K562 (cell line): ENCODE data around the gene ATXN1. TPM values are rescaled to one million over a fixed set of nuclear protein-coding genes. Genes with fewer than 3 reads are reported as not detected.

Experiments used
- ATAC-seq: fragments of 200-7000 bp; cut with Tn5 transposase; 3 replicates; pipeline ENCODE4 v1.9.1; 2020; ENCODE audit warnings: moderate library complexity
- BruUV-seq: library from RNA; stranded (reverse); fragments of 400-500 nt; replicated peaks from 2 replicates; lab custom pipeline; 2021; lab: Mats Ljungman, UMichigan
- CTCF ChIA-PET: fragments of 300-600 bp; formaldehyde crosslinking; extraction: SDS; loops from one replicate; lab custom pipeline; 2021; ENCODE audit warnings: low intra/inter-chr PET ratio; lab: Yijun Ruan, JAX
- POLR2A ChIA-PET: fragments of 300-600, 350-650 bp; sonication (Branson Sonifier 250); formaldehyde crosslinking; extraction: SDS; loops from one replicate; lab custom pipeline; 2021; ENCODE audit warnings: antibody characterized with exemption, inconsistent platforms; lab: Yijun Ruan, JAX
- DNase-seq, 4 experiments: peaks; one replicate each; pipeline versions ENCODE4 v3.0.0 to v3.0.0-alpha.2; 2011 to 2018; ENCODE audit warnings: low spot score in 3 of 4, mixed read lengths in 3 of 4; ENCODE audit errors: extremely low read depth in 1 of 4
- FAIRE-seq: peaks from 2 replicates; lab custom pipeline; 2011; peaks lifted over from hg19 to GRCh38; lab: Jason Lieb, UNC
- H2AFZ ChIP-seq: 2 replicates; pipeline ENCODE4 v1.6.0; 2011; ENCODE audit warnings: low read depth, low read length, control low read depth, inconsistent platforms
- H3K27ac ChIP-seq: fragments of 200-600 bp; 3 replicates; pipeline ENCODE4 v1.8.0; 2011; ENCODE audit warnings: low read depth, mild to moderate bottlenecking, control low read depth, inconsistent platforms, low read length, moderate library complexity, mixed read lengths; ENCODE audit errors: extremely low read depth
- H3K27me3 ChIP-seq, 2 experiments: fragments of 300-600 bp in 1 of 2; 2 replicates in 1 of 2; 3 replicates in 1 of 2; pipeline versions ENCODE4 v1.6.0 to v1.8.0; 2011; ENCODE audit warnings: inconsistent platforms in 2 of 2, low read length in 2 of 2, mild to moderate bottlenecking in 1 of 2, mixed read lengths in 1 of 2, moderate library complexity in 1 of 2; ENCODE audit not compliant: control insufficient read depth in 2 of 2, insufficient read depth in 2 of 2
- H3K36me3 ChIP-seq: fragments of 300-600 bp; 3 replicates; pipeline ENCODE4 v1.8.0; 2011; ENCODE audit warnings: mild to moderate bottlenecking, low read length, inconsistent platforms; ENCODE audit not compliant: control insufficient read depth, insufficient read depth
- H3K4me1 ChIP-seq, 2 experiments: fragments of 200-600 bp in 1 of 2; replicated peaks in 1 of 2; 2 replicates in 1 of 2; 3 replicates in 1 of 2; pipeline versions ENCODE4 v1.5.1 to v1.8.0; 2011; ENCODE audit warnings: inconsistent platforms in 2 of 2, low read length in 2 of 2, mild to moderate bottlenecking in 1 of 2, mixed read lengths in 1 of 2, moderate library complexity in 1 of 2; ENCODE audit not compliant: control insufficient read depth in 2 of 2, insufficient read depth in 2 of 2
- H3K4me2 ChIP-seq: 2 replicates; pipeline ENCODE4 v1.6.1; 2011; ENCODE audit warnings: low read length, control low read depth, inconsistent platforms, mixed read lengths; ENCODE audit not compliant: insufficient read depth
- H3K4me3 ChIP-seq: fragments of 200-600 bp; sonication (generic), shearing (Covaris generic); 2 replicates; pipeline ENCODE4 v1.5.1; 2016; ENCODE audit warnings: control low read depth, inconsistent platforms
- H3K79me2 ChIP-seq: fragments of 200-600 bp; 3 replicates; pipeline ENCODE4 v1.8.0; 2011; ENCODE audit warnings: low read length, inconsistent platforms; ENCODE audit not compliant: control insufficient read depth, insufficient read depth
- H3K9ac ChIP-seq, 2 experiments: 2 replicates each; pipeline versions ENCODE4 v1.6.0 to v1.6.1; 2011; ENCODE audit warnings: low read depth in 2 of 2, low read length in 2 of 2, control low read depth in 1 of 2, inconsistent platforms in 1 of 2, mild to moderate bottlenecking in 1 of 2, mixed read lengths in 1 of 2; ENCODE audit not compliant: insufficient read depth in 1 of 2
- H3K9me1 ChIP-seq: one replicate; pipeline ENCODE4 v1.6.0; 2011; ENCODE audit warnings: inconsistent platforms, mild to moderate bottlenecking, low read length, moderate library complexity; ENCODE audit not compliant: control insufficient read depth, insufficient read depth
- H3K9me3 ChIP-seq: replicated peaks from 2 replicates; pipeline ENCODE4 v1.5.1; 2011; ENCODE audit warnings: low read depth, low read length, inconsistent platforms; ENCODE audit not compliant: control insufficient read depth, insufficient read depth
- H4K20me1 ChIP-seq: replicated peaks from 2 replicates; pipeline ENCODE4 v1.6.1; 2011; ENCODE audit warnings: low read length, inconsistent platforms, mixed read lengths; ENCODE audit not compliant: control insufficient read depth, insufficient read depth
- MAFG ChIP-seq: fragments of 450-650 bp; conservative IDR thresholded peaks from 2 replicates; pipeline ENCODE4 v1.6.1; 2016; ENCODE audit warnings: missing genetic modification characterization, missing compliant biosample characterization
- WGBS: fragments of 100-300 bp; shearing (Covaris generic); methylation state at CpG from one replicate; pipeline ENCODE4 v1.1.6; 2016; ENCODE audit warnings: low coverage, mixed read lengths; ENCODE audit not compliant: insufficient coverage; ENCODE audit errors: missing lambda C conversion rate; 5-methylcytosine and 5-hydroxymethylcytosine counted together
- in situ Hi-C: fragments of 300-500 bp; cut with MboI; formaldehyde crosslinking; loops from 4 replicates; pipeline ENCODE4 v1.15.0; 2018; ENCODE audit warnings: inconsistent platforms, mixed read lengths
- intact Hi-C: fragments of 100-400 bp; cut with micrococcal nuclease; formaldehyde crosslinking; loops from 2 replicates; pipeline ENCODE4 v1.14.2; 2022
- polyA plus RNA-seq, 8 experiments: library from polyadenylated mRNA; depleted of rRNA in 4 of 8; stranded (reverse) in 5 of 8; unstranded in 3 of 8; fragments of >200 nt; fragmentation: Nextera tagmentation in 2 of 8; fragmentation: Illumina TruSeq in 1 of 8; extraction: Ambion mirVana in 2 of 8; extraction: Trizol in 1 of 8; gene quantifications; 2 replicates each; pipeline versions ENCODE4 v1.2.1 to v1.2.3, GENCODE V29; 2011 to 2014; ENCODE audit warnings: inconsistent platforms in 1 of 8, missing spikeins in 1 of 8
- total RNA-seq, 7 experiments: library from RNA; depleted of rRNA in 6 of 7; stranded (reverse); fragments of >200 nt in 6 of 7; fragmentation: Illumina TruSeq in 2 of 7; extraction: Trizol in 2 of 7; gene quantifications; 2 replicates each; pipeline versions ENCODE4 v1.2.1 to v1.2.3, GENCODE V29; 2011 to 2021; ENCODE audit warnings: low replicate concordance in 1 of 7
- TF ChIP-seq, protein P1 (sequence below): sonication (generic); formaldehyde crosslinking; IDR thresholded peaks from 2 replicates; pipeline ENCODE4 v1.8.0; 2023; ENCODE audit warnings: mild to moderate bottlenecking, missing genetic modification reagents

ATXN1 gene
- total and polyA plus RNA-seq, 9 of the 15 experiments (the other 6 are each of a cell fraction or from before 2014, with no cell fraction given), result under 0.01 to 1.2 (median 0.58) TPM

DNA sequence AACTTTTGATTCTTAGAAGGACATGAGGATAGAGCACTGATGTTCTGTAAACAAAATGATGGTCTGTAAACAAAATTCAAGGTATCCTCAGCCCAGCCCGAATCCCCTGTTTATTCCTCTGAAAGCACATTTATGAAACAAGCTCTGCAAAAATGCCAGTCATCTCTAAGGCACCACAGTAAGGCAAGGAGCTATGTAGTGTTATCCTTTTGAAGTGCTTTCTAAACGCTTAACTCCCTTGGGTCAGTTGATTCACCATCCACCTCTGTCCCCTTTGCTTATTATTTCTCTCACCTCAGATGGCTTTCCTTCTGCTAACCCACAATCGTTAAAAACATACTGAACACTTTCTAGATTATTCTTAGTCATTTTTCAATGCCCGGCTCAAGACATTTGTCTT lies 93.8 kb downstream of the ATXN1 start:
- ChIA-PET CTCF (no interaction called here), POLR2A (no interaction called here)
- no peaks in the 10 kb centered on the region for H3K79me2 ChIP-seq
- no peaks in the 10 kb centered on the region for H3K36me3 ChIP-seq
- intact Hi-C loops (no loop called here), in situ Hi-C loops (no loop called here)
- TF ChIP-seq MAFG, result 0 out of 2 replicates have a peak, but pooled peaks have one; percentile 15
- TF ChIP-seq, protein P1, sequence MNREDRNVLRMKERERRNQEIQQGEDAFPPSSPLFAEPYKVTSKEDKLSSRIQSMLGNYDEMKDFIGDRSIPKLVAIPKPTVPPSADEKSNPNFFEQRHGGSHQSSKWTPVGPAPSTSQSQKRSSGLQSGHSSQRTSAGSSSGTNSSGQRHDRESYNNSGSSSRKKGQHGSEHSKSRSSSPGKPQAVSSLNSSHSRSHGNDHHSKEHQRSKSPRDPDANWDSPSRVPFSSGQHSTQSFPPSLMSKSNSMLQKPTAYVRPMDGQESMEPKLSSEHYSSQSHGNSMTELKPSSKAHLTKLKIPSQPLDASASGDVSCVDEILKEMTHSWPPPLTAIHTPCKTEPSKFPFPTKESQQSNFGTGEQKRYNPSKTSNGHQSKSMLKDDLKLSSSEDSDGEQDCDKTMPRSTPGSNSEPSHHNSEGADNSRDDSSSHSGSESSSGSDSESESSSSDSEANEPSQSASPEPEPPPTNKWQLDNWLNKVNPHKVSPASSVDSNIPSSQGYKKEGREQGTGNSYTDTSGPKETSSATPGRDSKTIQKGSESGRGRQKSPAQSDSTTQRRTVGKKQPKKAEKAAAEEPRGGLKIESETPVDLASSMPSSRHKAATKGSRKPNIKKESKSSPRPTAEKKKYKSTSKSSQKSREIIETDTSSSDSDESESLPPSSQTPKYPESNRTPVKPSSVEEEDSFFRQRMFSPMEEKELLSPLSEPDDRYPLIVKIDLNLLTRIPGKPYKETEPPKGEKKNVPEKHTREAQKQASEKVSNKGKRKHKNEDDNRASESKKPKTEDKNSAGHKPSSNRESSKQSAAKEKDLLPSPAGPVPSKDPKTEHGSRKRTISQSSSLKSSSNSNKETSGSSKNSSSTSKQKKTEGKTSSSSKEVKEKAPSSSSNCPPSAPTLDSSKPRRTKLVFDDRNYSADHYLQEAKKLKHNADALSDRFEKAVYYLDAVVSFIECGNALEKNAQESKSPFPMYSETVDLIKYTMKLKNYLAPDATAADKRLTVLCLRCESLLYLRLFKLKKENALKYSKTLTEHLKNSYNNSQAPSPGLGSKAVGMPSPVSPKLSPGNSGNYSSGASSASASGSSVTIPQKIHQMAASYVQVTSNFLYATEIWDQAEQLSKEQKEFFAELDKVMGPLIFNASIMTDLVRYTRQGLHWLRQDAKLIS (CRISPR knock-in tag), result no peak
- no peak overlapping the region for H2AFZ ChIP-seq
- FAIRE-seq (no peak), DNase-seq (no peak), ATAC-seq (no peak)
- H3K27ac ChIP-seq, result no peak overlapping the region
- H4K20me1 ChIP-seq, result no peaks in the 10 kb centered on the region
- no peaks in the 10 kb centered on the region for H3K9me1 ChIP-seq
- no peaks in the 10 kb centered on the region for H3K4me1 ChIP-seq
- no peak overlapping the region for H3K4me2 ChIP-seq
- no peak overlapping the region for H3K9ac ChIP-seq
- no peak overlapping the region for H3K4me3 ChIP-seq
- WGBS, result 1% methylated on average over 4 of the region's 4 CpGs
- H3K9me3 ChIP-seq, result no peaks in the 10 kb centered on the region
- no TSS peak for BruUV-seq
- no peaks in the 10 kb centered on the region for H3K27me3 ChIP-seq
